22Rv1 (cell line): ENCODE data around the gene KIAA1217.

Experiments
- H3K27ac ChIP-seq: fragments of 450-650 bp; 2 replicates; pipeline ENCODE4 v1.5.1; 2017
- ZFX ChIP-seq: fragments of 450-650 bp; IDR thresholded peaks from 2 replicates; pipeline ENCODE4 v1.6.1; 2017; ENCODE audit warnings: antibody characterized with exemption, borderline replicate concordance
- TF ChIP-seq, protein P1 (sequence below): fragments of 450-650 bp; IDR thresholded peaks from 2 replicates; pipeline ENCODE4 v1.5.1; 2017; ENCODE audit warnings: mild to moderate bottlenecking

KIAA1217 gene

DNA sequence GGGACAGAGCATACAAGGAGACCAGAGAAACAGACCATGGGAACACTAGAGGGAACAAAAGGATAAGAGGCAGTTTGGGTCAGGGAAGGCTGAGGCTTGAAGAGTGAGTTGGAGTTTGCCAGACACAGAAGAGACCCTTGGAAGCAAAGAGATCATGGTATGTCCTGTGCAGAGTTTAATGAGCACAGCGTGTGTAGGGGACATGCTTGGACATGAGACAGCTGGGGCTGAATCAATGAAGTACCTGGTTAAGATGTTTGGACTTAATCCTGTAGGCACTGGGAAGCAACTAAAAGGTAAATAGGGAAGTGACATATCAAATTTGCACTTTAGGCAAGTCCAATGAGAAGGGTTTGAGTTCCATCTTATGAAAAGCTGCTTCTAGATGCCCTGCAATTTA is 79.6 kb downstream of the KIAA1217 start:
- H3K27ac ChIP-seq, result no peak overlapping the region
- TF ChIP-seq, protein P1, sequence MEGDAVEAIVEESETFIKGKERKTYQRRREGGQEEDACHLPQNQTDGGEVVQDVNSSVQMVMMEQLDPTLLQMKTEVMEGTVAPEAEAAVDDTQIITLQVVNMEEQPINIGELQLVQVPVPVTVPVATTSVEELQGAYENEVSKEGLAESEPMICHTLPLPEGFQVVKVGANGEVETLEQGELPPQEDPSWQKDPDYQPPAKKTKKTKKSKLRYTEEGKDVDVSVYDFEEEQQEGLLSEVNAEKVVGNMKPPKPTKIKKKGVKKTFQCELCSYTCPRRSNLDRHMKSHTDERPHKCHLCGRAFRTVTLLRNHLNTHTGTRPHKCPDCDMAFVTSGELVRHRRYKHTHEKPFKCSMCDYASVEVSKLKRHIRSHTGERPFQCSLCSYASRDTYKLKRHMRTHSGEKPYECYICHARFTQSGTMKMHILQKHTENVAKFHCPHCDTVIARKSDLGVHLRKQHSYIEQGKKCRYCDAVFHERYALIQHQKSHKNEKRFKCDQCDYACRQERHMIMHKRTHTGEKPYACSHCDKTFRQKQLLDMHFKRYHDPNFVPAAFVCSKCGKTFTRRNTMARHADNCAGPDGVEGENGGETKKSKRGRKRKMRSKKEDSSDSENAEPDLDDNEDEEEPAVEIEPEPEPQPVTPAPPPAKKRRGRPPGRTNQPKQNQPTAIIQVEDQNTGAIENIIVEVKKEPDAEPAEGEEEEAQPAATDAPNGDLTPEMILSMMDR, result no peak
- no peak for TF ChIP-seq ZFX

DNA sequence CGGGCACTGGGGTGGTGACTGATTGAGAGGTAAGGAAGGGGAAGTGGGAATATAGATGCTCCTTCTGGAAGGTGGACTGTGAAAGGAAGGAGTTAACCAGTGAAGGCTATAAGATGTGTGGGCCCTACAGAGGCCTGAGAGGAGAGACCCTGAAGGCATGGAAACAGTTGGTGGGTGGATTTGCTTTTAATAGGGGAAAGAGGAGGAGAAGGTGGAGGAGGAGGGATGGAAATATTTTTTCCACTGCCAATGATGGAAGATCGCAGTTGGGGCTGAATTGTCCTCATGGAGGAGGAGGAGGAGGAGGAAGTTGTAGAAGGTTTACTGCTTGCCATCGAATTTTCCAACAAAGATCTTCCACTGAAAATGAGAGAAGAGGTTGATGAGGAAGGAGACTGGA is 80.3 kb downstream of the KIAA1217 start:
- TF ChIP-seq, protein P1, result no peak
- no peak for TF ChIP-seq ZFX
- H3K27ac ChIP-seq, result no peak overlapping the region

DNA sequence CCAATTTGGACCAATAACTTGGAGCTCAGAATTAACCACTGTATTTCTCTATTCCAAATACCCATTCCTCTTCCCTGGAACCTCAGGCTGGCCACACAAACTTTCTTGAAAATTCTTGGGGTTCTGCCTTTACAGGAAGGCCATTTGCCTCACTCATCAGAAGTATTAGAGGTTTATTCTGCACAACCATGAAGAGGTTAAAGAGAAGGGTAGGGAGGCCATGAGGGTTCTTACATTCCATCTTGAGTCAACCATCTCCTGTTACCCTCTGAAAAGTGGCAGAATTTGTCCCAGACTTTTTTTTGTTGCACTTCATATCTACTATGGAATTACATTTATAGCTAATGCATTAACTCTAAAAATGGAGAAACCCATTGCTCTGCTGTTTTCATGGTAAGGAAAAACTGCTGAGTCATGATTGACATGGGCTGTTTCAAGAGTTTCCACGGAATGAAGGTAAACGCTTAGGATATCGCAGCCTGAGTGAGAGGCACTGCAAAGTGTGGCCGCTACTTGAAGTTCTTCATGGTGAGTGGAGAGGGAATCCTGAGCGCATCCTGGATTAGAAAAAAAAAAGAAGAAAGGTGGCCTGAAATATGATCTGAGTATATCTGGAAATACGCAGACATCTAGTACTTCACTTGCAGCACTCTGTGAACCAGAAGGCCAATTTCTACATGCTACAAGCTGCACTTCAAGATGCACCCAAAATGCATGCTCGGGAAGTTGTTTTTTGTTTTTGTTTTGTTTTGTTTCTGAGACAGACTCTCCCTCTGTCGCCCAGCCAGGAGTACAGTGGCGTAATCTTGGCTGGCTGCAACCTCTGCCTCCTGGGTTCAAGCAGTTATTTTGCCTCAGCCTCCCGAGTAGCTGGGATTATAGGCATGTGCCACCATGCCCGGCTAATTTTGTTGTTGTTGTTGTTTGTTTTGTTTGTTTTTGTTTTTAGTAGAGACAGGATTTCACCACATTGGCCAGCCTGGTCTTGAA is 83.7 kb downstream of the KIAA1217 start:
- no peak overlapping the region for H3K27ac ChIP-seq
- no peak for TF ChIP-seq ZFX
- TF ChIP-seq, protein P1, result no peak

DNA sequence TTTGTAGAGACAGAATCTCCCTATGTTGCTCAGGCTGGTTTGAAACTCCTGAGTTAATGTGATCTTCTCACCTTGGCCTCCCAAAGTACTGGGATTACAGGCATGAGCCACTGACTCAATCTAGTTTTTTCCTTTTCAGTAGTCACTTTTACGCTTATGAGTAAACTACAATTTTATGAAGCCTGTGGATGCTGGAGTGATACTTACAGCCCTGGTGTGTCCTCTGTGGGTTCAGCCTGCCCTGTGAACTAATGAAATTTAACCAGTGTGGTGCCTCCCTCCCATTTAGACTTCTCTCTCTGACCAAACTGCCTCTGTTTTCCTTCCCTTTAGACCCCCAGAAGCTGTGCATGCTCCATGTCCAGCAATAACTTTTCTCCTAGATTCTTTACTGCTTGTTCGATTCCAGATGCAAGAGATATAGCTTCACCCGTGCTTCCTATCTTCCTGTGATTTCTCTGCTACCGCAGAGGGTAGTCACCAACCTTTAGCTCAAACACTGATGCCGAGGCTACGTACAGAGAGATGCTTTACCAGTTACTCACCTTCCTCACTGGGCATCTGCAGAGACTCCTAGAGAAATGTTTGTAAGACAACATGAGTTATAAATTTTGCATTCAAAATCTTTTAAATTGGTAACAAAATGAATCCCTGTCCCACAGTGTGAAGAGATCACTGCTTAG is 90.8 kb downstream of the KIAA1217 start:
- H3K27ac ChIP-seq, result no peak overlapping the region
- TF ChIP-seq, protein P1, result no peak
- TF ChIP-seq ZFX, result no peak

DNA sequence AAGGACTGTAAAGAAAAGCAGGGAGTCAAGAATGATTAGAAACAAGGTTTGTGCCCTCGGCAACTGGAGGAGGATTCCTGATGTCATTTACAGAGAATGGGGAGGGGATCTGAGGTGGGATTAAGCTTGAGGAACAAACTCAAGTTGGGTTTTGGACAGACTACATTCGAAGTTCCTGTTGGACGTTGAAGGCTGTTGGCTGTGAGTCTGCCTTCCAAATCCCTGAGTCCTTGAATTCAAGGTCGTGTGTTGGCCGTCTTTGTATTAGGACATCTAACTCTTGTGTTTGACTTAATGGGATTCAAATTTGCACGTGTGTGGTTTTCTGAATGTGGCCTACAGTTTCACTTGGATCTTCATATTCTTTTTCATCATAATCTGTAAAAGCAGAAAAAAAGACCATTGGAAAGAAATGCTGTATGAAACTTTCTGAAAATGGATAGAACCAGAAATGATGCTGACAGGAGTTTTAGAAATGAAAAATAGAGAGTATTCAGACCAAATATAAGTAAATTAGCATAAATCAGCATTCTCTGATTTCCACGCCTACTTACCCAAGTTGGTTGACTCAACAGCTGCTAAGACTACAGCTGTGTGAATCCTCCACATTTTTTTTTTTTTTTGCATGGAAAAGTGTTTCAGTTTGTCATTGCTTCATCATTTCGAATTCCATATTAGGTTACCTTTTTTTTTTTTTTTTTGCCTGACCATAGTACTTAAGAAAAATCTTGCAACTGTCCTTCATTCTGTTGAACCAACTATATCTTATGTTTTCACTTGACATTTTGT is 94.8 kb downstream of the KIAA1217 start:
- TF ChIP-seq ZFX, result no peak
- TF ChIP-seq, protein P1, result no peak
- no peak overlapping the region for H3K27ac ChIP-seq

DNA sequence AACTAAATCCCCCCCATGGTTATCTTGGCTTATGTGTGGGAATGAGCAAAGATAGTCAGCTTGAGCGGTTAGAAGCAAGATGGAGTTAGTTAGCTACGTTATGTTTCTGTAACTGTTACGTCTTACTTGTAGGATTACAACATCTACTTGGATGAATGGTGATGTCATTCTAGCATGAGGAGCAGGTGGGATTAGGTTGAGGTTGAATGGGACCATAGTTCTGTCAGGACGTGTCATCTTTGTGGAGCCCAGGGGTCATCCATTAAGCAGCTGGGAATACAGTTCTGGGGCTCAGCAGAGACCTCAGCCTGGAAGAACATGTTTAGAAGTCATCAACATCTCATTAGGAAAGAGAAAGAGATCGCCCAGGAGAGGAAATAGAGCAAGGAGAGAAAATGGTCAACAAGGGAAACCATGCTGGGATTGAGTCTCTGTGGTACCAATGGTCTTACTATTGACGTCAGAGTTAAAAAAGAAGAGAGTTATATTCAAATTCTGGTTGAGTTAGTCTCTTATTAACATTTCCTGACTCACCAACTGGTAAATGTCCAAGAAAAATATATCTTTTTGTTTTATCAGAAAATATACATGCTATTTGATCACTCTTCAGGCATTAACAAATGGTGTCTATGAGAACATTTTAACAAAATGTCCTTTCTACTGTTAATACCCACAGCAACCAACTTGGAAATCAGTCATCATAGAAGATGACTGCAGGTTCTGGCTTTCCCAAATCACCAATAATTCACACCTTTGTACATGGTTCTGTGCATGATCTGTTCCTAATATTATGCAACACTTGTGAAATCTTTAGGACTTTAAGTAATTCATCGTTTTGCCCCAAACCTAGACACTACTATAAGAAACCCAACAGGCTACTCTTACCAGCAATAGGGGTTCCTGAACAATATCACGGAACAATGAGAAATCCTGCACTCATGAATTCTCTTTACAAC is 96.9 kb downstream of the KIAA1217 start:
- H3K27ac ChIP-seq, result no peak overlapping the region
- no peak for TF ChIP-seq ZFX
- TF ChIP-seq, protein P1, result no peak
